NCI-H128 (cell line): ENCODE results near the gene PFKM.

Source experiments
- DNase-seq: peaks from one replicate; lab custom pipeline; 2025; ENCODE audit not compliant: unreplicated experiment; lab: John Stamatoyannopoulos, UW

PFKM gene

DNA sequence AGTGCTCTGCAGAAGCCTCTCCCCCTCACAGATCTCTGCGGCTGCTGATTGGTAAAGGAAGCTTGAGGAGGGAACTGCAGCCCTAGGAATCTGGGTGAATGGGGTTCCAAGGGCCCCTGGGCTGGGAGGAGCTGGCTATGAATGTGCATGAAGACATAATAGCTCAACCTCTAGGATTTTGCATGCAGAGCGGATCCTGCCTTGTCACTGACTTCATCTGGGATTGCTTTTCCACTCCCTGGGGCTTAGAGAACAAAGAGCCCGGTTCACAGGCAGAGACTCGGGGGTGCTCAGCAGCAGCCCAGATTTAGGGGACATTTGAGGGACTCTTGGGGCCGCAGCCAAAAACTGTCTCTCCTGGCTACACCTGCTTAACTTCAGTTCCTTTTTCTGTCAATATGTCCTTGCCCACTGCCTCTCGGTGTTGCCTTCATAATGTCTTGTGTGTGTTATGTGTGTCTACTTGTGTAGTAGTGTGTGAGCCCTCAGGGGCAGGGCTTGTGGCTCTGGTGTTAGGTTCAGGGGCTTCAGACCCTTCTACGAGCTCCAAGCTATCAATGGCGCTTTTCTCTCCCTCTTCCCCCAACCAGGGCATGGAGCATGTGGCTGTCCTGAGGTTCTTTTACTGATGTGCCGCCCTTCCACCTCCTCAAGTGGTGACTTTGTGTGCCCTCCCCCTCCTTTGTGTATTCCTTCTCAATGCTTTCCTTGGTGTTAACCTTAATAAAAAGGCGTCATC, 66.2 kb downstream of the PFKM start:
- DNase-seq, result no peak

DNA sequence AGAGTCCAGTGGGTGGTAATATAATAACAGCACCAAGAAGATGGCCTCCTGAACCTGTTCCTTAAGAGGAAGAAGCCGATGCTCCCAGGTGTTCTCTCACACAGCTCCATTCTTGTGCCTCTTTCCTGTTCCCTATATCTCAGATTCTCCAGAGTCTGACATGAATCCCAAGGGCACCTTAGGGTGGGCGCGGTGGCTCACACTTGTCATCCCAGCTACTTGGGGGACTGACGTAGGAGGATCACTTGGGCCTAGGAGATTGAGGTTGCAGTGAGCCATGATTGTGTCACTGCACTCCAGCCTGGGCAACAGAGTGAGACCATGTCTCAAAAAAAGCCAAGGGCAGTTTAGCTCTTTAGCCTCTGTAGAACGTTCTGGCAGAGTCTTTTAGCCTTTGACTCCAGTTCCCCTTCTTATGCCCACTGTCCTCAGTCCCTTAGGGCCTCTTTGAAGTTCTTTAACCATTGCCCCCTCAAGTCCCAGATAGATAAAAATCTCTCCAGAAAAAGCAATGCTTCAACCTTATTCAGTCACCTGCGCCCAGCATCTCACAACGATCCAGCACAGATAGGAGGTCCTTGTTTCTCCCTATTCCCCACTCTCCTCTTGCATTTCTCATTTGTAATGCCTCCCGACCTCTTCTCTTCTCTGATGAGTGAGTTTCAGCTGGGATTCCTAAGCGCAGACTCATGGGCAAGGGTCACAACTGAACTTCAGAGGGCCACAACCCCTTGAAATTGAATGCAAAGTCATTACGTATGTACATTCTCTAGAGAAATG, 68.9 kb downstream of the PFKM start:
- no peak for DNase-seq

DNA sequence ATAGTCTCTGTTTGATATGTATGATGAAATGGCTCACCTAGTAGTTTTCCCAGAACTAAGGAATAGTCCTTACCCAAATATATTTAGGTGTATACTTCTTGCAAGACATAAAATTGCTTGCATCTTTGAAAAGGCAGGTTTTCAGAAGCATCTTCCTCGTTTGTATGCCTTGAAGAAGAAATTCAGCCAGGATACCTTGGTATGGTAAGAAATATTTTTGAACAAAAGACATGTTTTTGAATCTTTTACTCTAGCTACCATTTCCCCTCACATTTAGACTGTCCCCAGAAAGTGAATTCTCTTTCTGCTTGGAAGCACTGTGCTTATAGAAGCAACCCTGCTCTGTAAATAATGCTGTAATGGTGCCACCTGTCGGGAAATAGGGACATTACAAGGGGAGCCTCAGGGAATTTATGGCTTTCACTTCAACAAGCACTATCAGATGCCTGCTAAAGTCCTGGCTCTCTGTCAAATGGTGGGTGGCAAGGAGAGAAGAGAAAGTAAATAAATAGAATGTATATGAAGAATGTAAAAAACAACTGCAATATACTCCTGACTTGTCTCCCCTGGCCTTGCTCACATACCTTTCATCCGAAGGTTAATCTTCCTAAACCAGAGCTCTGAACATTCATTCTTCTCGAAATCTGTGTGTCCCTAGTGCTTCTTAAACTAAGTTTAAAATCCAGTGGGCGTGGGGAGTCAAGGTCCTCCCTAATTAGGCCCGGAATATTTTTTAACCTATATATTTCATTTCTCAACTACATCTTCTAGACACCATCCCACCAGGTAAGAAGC, 70.4 kb downstream of the PFKM start:
- DNase-seq, result peak; percentile 69

DNA sequence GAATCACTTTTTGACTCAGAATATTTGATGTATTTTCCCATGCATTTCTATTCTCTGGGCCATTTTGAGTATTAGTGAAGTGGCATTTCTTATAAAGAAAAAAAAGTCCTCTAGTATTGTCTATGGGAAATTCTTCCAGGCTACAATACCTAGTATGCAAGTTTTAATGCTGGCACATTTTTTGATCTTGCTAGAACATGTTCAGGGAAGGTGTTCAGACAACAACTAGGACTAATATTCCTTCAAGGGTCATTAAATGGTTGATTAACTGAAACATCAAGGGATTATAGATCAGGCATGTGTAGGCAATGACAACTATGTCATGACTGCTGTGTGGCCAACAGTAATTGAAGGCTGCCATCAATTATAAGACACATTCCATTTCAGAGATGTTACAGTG, 71.9 kb downstream of the PFKM start:
- DNase-seq, result no peak

DNA sequence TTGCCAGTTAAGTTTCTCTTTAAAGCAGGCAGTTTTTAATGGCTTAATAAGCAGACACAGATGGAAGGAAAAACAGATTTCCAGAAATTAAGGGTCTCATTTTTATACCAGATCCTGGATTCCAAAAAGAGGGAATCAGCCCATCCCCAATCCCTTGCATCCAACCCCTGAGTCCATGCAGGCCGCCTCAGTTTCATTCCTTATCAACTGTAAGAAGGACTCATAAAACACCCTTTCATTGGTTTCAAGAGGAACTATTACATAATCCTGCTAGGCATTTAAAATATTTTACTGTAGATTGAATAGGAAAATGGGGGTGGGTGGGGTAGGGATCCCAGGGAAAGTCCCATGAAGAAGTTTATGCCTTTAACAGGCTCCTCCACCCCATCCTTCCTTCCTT, 73.7 kb downstream of the PFKM start:
- no peak for DNase-seq

DNA sequence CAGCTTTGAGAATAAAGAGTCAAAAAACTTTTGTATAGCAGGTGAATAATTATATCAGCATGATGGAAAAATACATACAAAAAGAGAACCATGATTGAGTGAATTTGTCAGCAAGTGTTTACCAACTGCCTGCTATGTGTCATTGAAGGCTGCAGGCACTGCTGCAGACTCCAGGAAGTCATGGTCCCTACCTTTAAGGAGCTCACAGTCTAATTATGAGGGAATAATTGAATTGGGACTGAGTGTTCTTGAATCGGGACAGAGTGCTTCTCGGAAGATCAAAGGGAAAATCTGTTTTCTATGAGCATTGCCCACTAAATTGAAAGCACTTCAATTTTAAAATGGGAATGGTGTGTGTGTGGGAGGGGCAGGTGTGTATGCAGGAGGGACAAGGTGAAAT, 74.5 kb downstream of the PFKM start:
- DNase-seq, result no peak

DNA sequence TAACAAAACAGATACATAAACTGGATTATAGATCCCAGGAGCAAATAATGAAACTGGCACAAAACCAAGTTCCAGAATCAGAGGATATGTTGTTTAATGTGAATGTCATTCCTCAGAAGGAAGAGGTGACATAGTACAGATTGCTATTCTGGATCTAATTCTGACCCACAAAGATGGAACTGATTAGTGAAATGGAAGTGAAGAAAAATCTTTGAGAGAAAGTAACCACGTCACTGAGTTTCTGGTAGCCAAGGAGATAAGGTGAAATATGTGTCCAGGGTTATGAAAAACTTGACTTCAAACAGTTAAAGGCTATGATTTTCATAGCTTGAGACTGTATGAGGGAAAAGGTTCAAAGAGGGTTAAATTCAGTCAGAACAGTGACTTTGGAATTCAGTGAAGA, 75.6 kb downstream of the PFKM start:
- no peak for DNase-seq
